ENCODE data around the gene MCF2L2.

DNA sequence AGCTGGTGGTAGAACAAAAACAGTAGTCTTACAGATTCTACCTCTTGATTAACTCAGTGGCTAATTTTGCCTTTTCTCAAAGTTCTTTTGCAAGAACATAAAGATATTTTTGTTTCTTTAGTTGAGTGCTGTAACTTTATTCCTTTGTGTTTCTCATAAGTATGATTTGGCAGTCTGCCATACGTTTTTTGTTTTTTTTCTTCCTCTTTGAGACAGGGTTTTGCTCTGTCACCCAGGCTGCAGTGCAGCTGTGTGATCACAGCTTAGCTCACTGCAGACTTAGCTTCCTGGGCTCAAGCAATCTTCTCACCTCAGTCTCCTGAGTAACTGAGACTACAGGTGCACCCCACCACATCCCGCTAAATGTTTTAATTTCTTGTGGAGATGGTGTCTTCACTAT, 153.0 kb downstream of the MCF2L2 start:
- TF ChIP-seq POLR2A (IDR thresholded peaks at IDR 0.05) (no peak), EP300 (IDR thresholded peaks at IDR 0.05) (no peak)
- TF ChIP-seq, protein P1, sequence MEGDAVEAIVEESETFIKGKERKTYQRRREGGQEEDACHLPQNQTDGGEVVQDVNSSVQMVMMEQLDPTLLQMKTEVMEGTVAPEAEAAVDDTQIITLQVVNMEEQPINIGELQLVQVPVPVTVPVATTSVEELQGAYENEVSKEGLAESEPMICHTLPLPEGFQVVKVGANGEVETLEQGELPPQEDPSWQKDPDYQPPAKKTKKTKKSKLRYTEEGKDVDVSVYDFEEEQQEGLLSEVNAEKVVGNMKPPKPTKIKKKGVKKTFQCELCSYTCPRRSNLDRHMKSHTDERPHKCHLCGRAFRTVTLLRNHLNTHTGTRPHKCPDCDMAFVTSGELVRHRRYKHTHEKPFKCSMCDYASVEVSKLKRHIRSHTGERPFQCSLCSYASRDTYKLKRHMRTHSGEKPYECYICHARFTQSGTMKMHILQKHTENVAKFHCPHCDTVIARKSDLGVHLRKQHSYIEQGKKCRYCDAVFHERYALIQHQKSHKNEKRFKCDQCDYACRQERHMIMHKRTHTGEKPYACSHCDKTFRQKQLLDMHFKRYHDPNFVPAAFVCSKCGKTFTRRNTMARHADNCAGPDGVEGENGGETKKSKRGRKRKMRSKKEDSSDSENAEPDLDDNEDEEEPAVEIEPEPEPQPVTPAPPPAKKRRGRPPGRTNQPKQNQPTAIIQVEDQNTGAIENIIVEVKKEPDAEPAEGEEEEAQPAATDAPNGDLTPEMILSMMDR (IDR thresholded peaks at IDR 0.05): no peak
